HG03521 (cell line): ENCODE results near the gene CYB5D1.
"Not testable (repeated sequence)": the region's sequence is repeated elsewhere in the genome, so short reads cannot be mapped to it uniquely, and the experiment has no call there.

ENCODE experiments used
- ATAC-seq: cut with Tn5 transposase; IDR thresholded peaks from one replicate; pipeline ENCODE4 v1.9.1; 2021; ENCODE audit warnings: mild to moderate bottlenecking, moderate library complexity; ENCODE audit not compliant: unreplicated experiment

Gene CYB5D1

DNA sequence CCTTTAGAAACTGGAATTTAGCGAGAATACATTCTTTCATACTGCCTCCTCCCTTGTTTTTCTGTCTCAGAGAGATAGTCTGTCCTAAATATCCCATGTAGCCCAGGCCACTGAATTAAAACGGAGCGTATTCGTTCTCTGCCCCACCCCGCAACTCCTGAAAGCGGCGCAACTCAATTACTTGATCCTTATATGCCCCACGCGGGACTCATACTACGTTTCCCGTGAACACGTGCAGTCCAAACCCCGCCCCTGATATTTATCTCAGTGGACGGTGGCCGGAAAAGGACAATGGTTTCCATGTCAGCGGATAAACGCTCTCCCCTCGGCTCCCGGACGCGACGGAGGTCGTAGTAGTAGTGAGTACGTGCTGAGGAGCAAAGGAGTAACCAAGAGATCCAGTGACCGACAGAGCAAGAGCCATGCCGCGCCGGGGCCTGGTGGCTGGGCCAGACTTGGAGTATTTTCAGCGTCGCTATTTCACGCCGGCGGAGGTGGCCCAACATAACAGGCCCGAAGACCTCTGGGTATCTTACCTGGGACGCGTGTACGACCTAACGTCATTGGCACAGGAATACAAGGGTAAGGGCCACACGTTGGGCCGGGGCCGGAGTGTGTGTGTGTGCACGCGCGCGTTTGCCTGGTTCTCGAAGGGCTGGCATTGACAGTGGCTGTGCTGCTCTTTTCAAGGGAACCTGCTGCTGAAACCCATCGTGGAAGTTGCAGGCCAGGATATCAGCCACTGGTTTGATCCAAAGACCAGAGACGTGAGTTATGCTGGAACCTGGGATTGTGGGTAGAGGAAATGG is at the start of gene CYB5D1:
TSS of gene CYB5D1 (plus strand) at position 291 of the 809 bp plus-strand sequence. CDS start at position 423, 132 bp downstream.
- ATAC-seq = peak; percentile 32

GRCh38 chr17:7809086-7809790 is 48.6 kb upstream of the CYB5D1 start:
- no peak for ATAC-seq

- not testable (repeated sequence) for ATAC-seq
These were observed 47.9 kb upstream of the CYB5D1 start for GRCh38 chr17:7809791-7810343.

GRCh38 chr17:7811251-7811650 is 46.6 kb upstream of the CYB5D1 start:
- no peak for ATAC-seq

DNA sequence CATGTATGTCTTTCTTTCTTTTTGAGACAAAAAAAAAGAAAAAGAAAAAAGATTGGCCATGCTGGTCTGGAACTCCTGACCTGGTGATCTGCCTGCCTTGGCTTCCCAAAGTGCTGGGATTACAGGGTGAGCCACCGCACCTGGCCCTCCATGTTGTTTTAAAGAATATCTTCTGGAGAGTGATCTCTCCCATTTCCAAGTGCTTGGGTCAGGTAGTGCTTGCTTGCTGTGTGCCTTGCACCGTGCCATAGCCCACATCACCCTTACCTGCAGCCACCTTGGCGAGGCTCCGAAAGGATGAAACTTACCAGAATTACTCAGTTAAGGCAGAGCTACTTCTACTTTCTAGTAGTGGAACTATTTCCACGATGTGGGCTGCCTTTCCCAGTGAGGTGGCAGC is 42.8 kb upstream of the CYB5D1 start:
- no peak for ATAC-seq

- ATAC-seq = no peak
These were observed 40.7 kb upstream of the CYB5D1 start for GRCh38 chr17:7816926-7817642.

DNA sequence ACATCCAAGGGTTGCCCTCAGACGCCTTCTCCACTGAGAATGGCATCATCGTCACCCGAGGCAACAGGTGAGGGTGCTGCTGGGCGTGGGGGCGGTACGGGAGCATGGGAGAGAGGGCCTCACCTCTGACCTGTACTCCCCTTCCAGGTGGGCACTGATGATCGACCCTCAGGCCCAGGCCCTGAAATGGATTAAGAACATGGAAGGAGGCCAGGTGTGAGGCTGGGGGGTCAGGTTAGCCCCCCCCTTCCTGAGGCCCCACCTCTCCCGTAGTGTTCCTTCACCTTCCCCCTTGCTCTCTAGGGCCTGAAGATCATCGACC is 40.2 kb upstream of the CYB5D1 start:
- ATAC-seq = no peak

- no peak for ATAC-seq
These were observed 39.8 kb upstream of the CYB5D1 start for GRCh38 chr17:7818026-7818425.

DNA sequence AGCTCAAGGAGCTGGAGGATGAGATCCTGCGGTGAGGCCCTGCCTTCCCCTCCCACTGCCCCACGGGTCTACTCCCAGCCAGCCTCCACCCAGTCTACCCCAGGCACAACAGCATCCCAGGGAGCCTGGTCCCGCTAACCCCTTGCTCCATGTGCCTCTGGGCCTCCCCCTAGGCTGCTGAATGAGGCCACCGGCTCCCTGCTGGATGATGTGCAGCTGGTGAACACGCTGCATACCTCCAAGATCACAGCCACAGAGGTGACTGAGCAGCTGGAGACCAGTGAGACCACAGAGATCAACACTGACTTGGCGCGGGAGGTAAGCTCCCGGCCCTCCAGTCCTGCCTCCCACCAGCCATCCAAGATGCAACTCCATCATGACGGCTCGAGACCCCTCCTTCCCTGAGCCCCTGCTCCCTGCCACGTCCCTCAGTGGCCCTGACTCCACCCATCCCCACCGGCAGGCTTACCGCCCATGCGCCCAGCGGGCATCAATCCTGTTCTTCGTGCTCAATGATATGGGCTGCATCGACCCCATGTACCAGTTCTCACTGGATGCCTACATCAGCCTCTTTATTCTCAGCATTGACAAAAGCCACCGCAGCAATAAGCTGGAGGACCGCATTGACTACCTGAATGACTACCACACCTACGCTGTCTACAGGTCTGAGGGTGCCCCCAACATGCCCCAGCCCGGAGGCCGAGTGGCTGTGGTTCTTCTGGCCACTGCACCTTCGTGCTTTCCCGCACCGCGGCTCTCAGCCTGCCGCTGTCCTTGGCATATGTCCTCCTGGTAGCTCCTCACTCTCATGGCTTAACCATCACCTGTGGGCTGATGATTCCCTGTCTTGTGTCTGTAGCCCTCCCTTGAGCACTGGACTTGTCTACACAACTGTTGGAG is 38.8 kb upstream of the CYB5D1 start:
- no peak for ATAC-seq

DNA sequence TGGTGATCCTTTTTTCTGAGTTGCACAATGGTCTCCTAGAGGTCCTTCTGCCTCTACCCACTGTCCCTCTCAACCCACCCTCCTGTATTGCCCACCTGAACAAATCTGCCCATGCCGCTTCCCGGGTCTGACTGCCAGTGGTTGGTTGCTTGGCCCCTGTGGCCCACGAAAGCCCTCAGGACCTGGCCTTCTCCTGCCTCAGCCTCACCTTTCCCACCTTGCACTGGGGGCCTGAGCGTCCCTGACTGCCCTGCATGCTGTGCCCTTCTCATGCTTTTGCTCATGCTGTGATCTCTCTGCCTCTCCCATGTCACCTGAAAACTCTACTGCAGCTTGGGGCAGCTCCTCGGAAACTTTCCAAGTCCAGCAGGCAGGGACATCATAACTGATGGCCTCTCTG is 37.6 kb upstream of the CYB5D1 start:
- ATAC-seq = no peak

GRCh38 chr17:7822126-7822525 is 35.7 kb upstream of the CYB5D1 start:
- no peak for ATAC-seq

DNA sequence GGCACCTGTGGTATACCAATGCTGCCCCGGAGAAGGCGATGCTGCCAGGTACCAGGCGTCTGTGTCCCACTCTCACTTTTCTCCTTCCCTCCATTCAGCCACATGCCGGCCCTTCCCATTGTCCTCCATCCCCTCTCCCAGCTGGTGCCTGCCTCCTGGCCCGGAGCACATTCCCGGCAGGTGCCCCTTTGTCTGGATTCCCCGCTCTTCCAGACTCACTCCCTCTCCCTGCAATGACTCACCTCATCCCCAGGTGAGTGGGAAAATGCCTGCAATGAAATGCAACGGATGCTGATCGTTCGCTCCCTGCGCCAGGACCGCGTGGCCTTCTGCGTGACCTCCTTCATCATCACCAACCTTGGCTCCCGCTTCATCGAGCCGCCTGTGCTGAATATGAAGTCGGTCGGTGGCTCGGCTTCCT is 34.2 kb upstream of the CYB5D1 start:
- ATAC-seq = no peak

DNA sequence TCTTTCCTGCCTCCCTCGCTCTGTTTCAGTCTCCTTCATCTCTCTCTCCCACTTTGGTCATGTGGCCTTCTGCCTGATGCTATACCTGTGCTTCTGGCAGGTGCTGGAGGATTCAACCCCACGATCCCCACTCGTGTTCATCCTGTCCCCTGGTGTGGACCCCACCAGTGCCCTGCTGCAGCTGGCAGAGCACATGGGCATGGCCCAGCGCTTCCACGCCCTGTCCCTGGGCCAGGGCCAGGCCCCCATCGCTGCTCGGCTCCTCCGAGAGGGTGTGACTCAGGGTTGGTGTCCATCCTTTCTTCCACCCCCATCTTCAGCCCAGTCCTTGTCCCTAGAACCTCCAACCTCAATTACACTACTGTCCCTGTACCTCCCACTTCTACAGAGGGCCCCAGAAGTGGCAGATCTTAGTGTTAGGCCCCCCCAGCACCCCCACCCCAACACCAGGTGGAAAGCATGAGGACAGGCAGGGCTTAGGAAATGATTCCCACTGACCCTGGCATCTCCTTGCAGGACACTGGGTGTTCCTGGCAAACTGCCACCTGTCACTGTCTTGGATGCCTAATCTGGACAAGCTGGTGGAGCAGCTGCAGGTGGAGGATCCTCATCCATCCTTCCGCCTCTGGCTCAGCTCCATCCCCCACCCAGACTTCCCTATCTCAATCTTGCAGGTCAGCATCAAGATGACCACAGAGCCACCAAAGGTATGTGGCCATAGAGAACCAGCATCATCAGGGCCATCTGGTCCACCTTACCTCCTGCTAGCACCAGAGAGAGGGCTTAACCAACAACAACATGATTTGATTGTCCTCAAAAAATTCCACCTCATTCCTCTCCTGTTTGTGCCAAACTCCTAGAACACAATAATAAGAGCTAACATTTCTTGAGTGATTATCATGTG is 33.5 kb upstream of the CYB5D1 start:
- no peak for ATAC-seq

- ATAC-seq = no peak
These were observed 32.4 kb upstream of the CYB5D1 start for GRCh38 chr17:7825206-7825990.

GRCh38 chr17:7830616-7831015 is 27.2 kb upstream of the CYB5D1 start:
- no peak for ATAC-seq

- no peak for ATAC-seq
These were observed 26.6 kb upstream of the CYB5D1 start for GRCh38 chr17:7831233-7831632.

GRCh38 chr17:7832431-7832830 is 25.4 kb upstream of the CYB5D1 start:
- no peak for ATAC-seq

DNA sequence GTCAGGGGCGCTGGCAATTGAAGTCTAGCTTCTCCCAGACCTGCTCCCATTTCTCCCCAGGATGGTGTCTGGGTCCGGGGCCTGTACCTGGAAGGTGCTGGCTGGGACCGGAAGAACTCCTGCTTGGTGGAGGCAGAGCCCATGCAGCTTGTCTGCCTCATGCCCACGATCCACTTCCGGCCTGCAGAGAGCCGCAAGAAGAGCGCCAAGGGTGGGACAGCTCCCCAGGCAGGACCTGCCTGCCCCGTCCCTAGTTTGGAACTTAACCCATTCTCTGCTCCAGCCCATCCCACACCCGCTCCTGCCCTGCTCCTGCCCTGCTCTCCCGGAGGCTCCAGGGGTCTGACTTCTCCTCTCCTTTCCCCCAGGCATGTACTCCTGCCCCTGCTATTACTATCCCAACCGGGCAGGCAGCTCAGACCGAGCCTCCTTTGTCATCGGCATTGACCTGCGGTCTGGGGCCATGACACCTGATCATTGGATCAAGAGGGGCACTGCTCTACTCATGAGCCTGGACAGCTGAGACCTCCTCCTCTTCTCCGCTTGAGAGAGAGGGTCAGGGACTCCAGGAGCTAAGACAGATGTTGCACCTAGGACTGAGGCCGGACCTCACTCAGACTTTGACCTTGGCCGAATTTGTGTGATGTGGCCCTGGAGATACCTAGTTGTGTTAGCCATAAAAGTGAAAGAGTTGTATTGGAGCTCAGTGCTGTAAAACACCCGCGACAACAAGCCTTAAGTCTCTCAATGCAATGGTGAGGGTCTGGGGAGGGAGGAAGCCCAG is 24.6 kb upstream of the CYB5D1 start:
- no peak for ATAC-seq
